ACHN (cell line): ENCODE results near the gene SH3TC2.

Source experiments
- DNase-seq: peaks from one replicate; pipeline ENCODE4 v3.0.0-alpha.2; 2015
- in situ Hi-C: cut with HindIII; loops from 2 replicates; pipeline ENCODE4 v1.10.0; 2017; ENCODE audit warnings: low sequenced_read_pairs, low pct_ligation_motif_present, low pct_unique_long_range_greater_than_20kb

Gene SH3TC2

DNA sequence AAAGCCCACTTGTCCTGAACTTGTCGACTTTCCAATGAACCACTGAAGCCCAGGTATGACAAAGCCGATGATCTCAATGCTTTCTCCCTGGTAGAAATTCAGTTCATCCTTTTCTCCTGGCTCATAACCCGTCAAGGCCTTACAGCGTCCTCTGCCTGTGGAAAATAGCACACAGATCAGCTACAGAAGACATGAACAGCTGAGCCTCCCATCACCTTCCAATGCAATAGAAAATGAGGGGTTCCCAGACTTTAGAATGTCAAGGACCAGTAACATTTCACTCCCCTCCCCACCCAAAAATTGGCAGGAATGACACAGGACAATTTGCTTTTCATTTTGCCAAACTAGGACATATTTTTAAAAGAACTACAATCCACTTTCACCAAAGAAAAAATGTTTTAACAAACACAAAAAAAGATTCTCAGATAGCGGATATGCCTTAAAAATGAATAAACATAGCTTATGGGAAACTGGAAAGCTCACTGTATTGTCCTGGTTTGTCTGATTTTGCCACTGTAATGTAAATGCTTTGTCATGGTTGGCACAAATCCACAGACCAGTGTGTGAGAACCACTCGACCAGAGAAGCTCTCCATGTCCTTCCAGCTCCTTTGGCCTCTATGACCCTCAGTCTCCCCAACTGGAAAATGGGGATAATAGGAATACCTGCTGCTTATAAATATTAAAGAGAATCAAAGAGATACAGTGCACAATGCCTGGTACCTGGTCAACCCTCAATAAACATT is 24.4 kb downstream of the SH3TC2 start:
- peak; percentile 32 for DNase-seq
- in situ Hi-C loops: no loop called here

DNA sequence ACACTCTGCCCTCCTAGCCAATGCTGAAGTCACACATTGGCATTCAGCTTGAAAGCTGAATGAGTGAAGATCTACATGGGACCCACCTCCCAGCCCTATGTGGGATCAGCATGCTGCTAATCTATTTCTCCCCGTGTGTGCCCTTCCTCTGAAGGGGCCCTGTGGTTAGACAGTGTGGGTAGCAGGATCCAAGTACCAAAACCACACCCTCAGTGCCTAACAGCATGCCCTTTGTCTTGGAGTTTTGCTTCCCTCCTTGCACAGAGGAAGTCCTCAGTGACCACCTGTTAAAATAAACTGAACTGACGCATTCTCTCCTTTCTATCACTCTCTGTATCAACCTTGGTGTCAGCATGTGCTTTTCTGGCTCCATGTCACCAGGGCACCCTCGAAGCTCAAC is 25.0 kb downstream of the SH3TC2 start:
- no peak for DNase-seq
- in situ Hi-C loops: no loop called here

DNA sequence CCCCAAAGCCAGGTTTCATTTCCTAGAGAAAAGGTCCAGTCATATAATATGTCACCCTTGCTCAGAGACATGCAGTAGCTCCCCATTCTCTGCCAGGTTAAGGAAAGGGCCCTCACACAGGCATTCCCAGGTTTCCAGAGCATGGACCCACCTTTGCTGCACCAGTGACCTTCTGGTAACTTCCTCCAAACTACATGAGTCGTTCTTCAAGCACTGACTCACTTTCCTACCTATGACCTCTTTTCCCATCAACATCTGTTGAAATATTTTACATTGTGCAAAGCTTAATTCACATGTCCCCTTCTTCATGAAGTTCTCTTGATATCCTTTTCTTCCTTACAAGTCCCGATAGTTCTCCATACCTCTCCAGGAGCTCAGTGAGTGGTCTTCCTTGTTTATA is 25.9 kb downstream of the SH3TC2 start:
- no peak for DNase-seq
- in situ Hi-C loops: no loop called here

GRCh38 chr5:149036168-149036567 is 26.7 kb downstream of the SH3TC2 start:
- DNase-seq: no peak
- in situ Hi-C loops: no loop called here

DNA sequence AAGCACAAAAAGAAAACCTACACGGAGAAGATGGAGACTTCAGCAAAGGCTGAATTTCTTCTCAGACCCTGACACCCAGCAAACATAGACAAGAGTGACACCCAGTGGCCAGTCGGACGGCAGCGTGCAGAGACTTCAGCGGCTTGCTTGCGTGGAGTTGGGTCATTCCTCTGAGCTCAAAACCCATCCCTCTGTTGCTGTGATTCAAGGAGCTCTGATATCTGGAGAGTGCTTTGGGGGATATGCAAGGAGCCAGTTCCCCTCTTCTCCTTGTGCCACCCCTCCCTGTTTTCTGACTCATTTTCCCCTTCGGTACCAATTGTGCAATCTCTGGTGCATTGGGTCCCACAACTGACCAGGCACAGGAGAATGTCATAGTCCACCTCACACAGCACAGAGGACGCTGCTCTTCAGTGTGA is 27.5 kb downstream of the SH3TC2 start:
- in situ Hi-C loops: no loop called here
- DNase-seq: peak; percentile 79

DNA sequence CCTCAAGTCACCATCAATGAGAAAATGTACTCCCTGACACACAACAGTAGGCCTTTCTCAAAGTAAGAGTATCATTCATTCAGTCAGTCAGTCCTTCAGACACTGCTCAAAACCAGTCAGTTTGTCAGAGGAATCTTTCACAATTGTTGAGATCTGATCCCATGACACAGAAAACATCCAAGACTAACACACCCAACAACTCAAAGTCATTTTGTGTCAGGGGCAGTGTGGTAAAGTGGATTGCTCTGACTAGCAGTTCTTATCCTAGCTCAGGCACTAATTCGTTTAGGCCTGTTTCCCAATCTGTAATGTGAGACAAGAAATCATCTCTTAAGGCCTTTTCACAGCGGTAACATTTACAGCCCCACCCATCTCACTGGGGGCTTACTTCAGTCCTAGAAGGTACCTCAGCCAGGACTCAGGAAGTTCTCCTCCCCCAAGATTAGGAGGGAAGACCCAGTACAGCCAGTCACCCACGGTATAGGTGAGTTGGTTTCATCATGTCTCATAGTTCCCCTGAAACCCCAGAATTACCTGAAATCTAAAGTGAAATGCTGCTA is 31.9 kb downstream of the SH3TC2 start:
- DNase-seq: no peak

GRCh38 chr5:149030392-149030791 is 32.5 kb downstream of the SH3TC2 start:
- no peak for DNase-seq
- in situ Hi-C loops: no loop called here

More for the DNA sequence above, 31.9 kb downstream of the SH3TC2 start:
- in situ Hi-C loops: no loop called here

DNA sequence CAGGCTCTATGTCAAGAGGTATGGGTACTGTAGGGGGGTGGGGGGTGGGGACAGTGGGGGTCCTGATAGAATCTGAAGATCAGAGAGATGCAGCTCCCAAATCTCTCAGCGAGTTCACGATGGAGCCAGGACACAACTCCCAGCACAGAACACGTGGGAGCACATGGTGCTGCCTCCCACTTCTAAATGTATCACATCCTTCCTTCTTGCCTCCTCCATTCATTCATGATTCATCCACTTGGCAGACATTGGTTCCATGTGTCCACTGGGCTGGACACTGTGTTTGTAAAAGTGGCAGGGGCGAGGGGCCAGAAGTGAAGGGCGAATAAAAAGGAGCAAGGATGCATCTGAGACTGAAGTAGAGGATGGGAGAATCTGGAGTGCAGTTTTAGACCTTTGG is 33.9 kb downstream of the SH3TC2 start:
- in situ Hi-C loops: no loop called here
- DNase-seq: no peak

DNA sequence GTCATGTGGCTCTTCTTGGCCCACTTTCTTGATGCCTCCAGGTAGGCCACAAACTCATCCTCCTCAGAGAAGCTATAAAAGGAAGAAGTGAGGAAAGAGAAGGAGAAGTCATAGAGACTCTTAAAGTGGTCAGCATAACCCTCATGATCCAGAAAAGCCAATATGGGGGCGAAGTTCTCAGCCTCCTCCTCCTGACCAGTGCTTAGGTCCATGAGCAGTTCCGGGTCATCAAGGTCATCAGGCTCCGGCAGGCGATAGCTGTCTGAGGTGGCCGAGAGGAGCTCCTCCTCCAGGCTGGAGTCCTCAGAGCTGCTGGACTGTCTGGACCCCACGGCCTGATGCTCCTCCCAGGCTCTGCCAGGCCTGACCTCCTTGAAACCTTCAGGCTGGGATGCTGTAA is 34.7 kb downstream of the SH3TC2 start:
- DNase-seq: no peak
- in situ Hi-C loops: no loop called here

DNA sequence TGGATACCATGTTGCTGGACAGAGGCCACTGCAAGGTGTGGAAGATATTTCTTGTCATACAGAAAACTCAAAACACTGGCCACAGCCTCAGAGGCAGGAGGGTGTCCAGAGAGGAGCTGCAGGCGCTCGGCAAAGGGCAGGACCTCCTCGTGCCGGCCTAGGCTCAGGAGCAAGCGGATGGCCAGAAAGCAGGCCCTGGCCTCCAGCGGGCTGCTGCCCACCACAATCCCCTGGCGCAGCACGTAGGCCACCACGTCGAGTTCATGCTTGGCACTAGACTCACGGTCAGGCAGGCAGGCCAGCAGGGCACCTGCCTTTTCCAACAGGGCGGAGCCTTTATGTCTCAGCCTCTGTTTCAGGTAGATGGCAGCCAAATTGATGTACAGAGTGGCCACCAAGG is 35.2 kb downstream of the SH3TC2 start:
- DNase-seq: no peak
- in situ Hi-C loops: no loop called here

DNA sequence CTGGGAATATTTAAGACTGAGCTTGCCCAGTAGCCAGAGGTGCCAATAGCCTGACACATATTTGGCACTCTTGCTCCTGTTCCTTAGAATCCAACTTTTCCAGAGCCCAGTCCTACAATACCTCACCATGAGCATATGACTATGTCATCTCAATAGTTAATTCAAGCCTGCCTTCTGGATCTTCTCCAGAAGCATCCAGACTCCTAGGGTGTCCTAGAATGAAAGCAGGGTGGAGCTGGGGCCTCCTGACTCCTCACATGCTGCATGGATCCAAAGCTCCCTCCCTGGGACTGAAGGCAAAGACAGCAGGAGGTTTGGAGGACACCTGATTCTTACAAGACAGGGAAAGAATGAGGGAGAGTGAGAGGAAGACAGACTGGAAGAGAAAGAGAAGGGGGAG is 37.9 kb downstream of the SH3TC2 start:
- DNase-seq: no peak
- in situ Hi-C loops: no loop called here

DNA sequence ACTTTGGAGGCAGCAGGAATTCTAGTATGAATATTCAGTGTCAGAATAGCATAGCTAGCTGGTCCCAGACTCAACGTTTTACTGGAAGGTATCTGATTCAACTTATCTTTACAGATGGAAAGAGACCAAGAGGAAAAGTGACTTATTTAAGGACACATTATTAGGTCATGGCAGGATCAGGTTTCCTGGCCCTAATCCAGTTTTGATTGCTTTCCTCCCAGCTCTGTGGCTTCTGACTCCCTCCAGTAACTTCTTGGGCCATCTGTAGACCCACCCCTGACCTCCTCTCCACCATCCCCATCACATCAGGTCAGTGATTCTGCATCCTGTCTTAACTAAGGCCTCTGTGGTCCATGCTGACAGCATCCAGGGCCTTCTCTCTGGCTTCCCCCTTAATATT is 38.4 kb downstream of the SH3TC2 start:
- in situ Hi-C loops: no loop called here
- no peak for DNase-seq

- in situ Hi-C loops: no loop called here
Measured at GRCh38 chr5:149022200-149022599, 40.7 kb downstream of the SH3TC2 start.

DNA sequence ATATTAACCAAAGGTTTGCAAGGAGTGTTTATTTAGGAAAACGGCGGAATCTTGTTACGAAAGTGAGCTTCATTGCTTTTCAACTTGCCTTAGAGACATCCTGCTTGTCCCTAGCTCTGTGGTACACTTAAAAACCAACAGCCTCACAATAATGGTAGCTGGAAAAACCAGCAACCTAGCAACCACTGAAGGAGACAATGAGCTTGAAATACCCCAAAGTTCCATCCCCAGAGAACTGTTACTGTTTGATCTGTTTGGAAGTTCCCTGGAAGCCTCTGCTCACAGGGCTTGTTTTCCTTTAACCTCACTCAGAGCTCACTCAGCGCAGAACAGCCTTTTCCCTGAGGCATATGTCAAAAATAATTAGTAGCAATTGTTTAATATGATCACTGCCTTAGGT is 43.2 kb downstream of the SH3TC2 start:
- no peak for DNase-seq
- in situ Hi-C loops: no loop called here

More at GRCh38 chr5:149022200-149022599, 40.7 kb downstream of the SH3TC2 start:
- DNase-seq: no peak

DNA sequence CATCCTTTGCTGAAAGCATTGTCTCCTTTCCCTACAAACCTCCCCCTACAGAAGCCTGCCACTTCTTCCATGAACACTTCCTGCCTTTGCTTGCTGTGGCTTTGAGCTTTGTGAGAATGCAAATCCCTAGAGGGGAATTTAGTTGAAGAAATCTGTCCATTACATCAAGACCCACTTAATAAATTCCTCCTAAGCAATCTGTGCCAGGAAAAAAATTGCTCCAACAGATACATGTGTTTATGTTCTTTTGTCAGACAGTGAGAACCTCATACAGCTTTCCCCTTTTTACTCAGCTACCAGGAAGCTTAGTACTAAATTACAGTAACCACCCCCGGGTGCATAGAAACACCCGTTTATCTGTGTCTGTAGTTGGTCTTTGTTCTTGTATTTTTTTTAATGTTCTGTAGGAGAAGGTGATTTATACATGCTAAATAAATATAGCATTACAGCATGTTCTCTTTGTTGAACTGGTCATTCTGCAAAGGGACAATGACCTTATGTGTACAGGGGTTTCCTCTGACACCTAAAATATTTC is 43.9 kb downstream of the SH3TC2 start:
- in situ Hi-C loops: no loop called here
- no peak for DNase-seq

GRCh38 chr5:149017636-149018035 is 45.2 kb downstream of the SH3TC2 start:
- no peak for DNase-seq
- in situ Hi-C loops: no loop called here

GRCh38 chr5:149015561-149015960 is 47.3 kb downstream of the SH3TC2 start:
- no peak for DNase-seq
- in situ Hi-C loops: no loop called here

DNA sequence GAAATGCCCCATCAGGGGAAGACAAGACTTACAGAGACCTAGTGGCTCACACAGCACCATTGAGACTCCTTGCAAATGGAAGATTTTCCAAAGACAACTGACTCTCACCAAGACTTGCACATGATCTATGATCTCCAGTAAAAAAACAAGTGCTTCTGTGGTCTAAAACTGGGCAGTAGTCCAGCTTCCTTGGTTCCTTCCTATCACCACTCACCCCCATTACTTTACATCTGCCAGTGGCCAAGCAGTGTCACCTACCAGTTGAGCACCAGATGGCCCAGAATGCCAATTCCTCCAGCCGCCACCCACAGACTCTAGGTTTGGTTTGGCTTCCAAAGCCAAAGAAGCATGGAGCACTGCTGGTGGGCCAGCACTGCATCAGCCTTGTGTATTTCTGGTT is 47.7 kb downstream of the SH3TC2 start:
- in situ Hi-C loops: no loop called here
- no peak for DNase-seq

DNA sequence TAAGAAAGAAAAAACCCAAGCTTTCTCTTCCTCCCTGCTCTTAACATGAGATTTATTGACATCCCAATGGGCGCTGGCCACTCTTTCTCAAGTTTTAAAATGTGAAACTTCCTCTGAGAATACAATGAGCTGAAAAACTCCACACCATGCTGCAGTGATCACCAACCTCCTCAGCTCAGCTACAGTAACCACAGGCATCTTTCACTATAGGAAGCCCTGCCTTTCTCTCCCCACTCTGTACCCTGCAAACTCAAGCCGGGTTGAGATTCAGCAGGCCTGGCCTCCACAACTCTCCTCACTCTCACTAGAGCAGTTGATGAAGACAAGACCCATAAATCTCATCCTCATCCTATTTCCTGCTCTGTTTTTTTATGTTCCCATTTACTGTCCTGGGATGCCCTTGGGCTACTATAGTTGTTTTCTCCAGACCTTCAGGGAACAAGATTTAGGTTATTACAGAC is 48.3 kb downstream of the SH3TC2 start:
- in situ Hi-C loops: no loop called here
- no peak for DNase-seq

GRCh38 chr5:149013796-149014195 is 49.1 kb downstream of the SH3TC2 start:
- in situ Hi-C loops: no loop called here
- DNase-seq: no peak
